CD14-positive monocyte (primary cell): ENCODE measurements around the gene CSH1. TPM values are rescaled to one million over a fixed set of nuclear protein-coding genes. Genes with fewer than 3 reads are reported as not detected.
"Not testable (repeated sequence)": the region's sequence is repeated elsewhere in the genome, so short reads cannot be mapped to it uniquely, and the experiment has no call there.

Experiments used
- DNase-seq, 3 donors: peaks; one replicate each; pipeline ENCODE4 v3.0.0-alpha.2; 2011 to 2022
- H2AFZ ChIP-seq: 2 replicates; pipeline ENCODE4 v1.6.0; 2012; ENCODE audit warnings: mild to moderate bottlenecking, low read depth, low read length, inconsistent platforms; ENCODE audit not compliant: insufficient read depth, poor library complexity, severe bottlenecking
- H3K27ac ChIP-seq, 2 donors: 1 replicate in 1 of 2; 2 replicates in 1 of 2; pipeline ENCODE4 v1.5.1; 2012 to 2013; ENCODE audit warnings: low read length in 2 of 2, control low read depth in 1 of 2, inconsistent platforms in 1 of 2, low read depth in 1 of 2, mild to moderate bottlenecking in 1 of 2
- H3K27me3 ChIP-seq, 2 donors: one replicate each; pipeline versions ENCODE4 v1.6.0 to v1.6.1; 2011 to 2013; ENCODE audit warnings: low read length in 2 of 2; ENCODE audit not compliant: control insufficient read depth in 2 of 2, insufficient read depth in 2 of 2
- H3K36me3 ChIP-seq, 2 donors: replicated peaks in 1 of 2; 1 replicate in 1 of 2; 2 replicates in 1 of 2; pipeline versions ENCODE4 v1.5.1 to v1.6.1; 2012 to 2013; ENCODE audit warnings: low read length in 2 of 2, control low read depth in 1 of 2, inconsistent platforms in 1 of 2, mild to moderate bottlenecking in 1 of 2; ENCODE audit not compliant: insufficient read depth in 2 of 2, control insufficient read depth in 1 of 2
- H3K4me1 ChIP-seq, 2 donors: 1 replicate in 1 of 2; 2 replicates in 1 of 2; pipeline versions ENCODE4 v1.5.1 to v1.6.1; 2012 to 2013; ENCODE audit warnings: low read length in 2 of 2, control low read depth in 1 of 2, inconsistent platforms in 1 of 2, mild to moderate bottlenecking in 1 of 2, moderate library complexity in 1 of 2; ENCODE audit not compliant: insufficient read depth in 2 of 2, control insufficient read depth in 1 of 2
- H3K4me2 ChIP-seq: replicated peaks from 2 replicates; pipeline ENCODE3; 2012; ENCODE audit warnings: low read length, moderate library complexity, mild to moderate bottlenecking; ENCODE audit not compliant: poor library complexity, severe bottlenecking; ENCODE audit errors: extremely low read depth
- H3K4me3 ChIP-seq, 3 experiments: fragments of 200-600 bp in 1 of 3; sonication (generic) in 1 of 3; replicated peaks in 1 of 3; 1 replicate in 2 of 3; 2 replicates in 1 of 3; pipeline ENCODE4 v1.5.1; 2011 to 2013; ENCODE audit warnings: low read length in 3 of 3, mild to moderate bottlenecking in 3 of 3, control low read depth in 2 of 3, low read depth in 2 of 3, inconsistent platforms in 1 of 3, moderate library complexity in 1 of 3
- H3K79me2 ChIP-seq: 2 replicates; pipeline ENCODE4 v1.6.0; 2012; ENCODE audit warnings: mild to moderate bottlenecking, control low read depth, inconsistent platforms, low read length, moderate library complexity; ENCODE audit not compliant: insufficient read depth
- H3K9ac ChIP-seq: 2 replicates; pipeline ENCODE4 v1.6.0; 2017; ENCODE audit warnings: low read length, mild to moderate bottlenecking; ENCODE audit not compliant: insufficient read depth, poor library complexity, severe bottlenecking
- H3K9me3 ChIP-seq, 2 donors: replicated peaks in 1 of 2; 1 replicate in 1 of 2; 2 replicates in 1 of 2; pipeline versions ENCODE4 v1.5.1 to v1.6.1; 2012 to 2013; ENCODE audit warnings: low read length in 2 of 2, control low read depth in 1 of 2; ENCODE audit not compliant: control insufficient read depth in 1 of 2, insufficient read depth in 1 of 2
- H4K20me1 ChIP-seq: 2 replicates; pipeline ENCODE4 v1.6.0; 2012; ENCODE audit warnings: mild to moderate bottlenecking, low read length, control low read depth, moderate library complexity; ENCODE audit not compliant: insufficient read depth
- H3K27ac Mint-ChIP-seq, 7 donors: one replicate each; pipeline ENCODE4 v1.8.0; 2020; ENCODE audit warnings: mild to moderate bottlenecking in 7 of 7, mixed read lengths in 7 of 7, moderate library complexity in 6 of 7, inconsistent platforms in 2 of 7
- H3K27me3 Mint-ChIP-seq, 3 donors: one replicate each; pipeline ENCODE4 v1.8.0; 2021 to 2022; ENCODE audit warnings: low read depth in 3 of 3, mild to moderate bottlenecking in 3 of 3, mixed read lengths in 3 of 3, moderate library complexity in 3 of 3, inconsistent platforms in 1 of 3
- H3K36me3 Mint-ChIP-seq, 2 donors: one replicate each; pipeline ENCODE4 v1.8.0; 2020; ENCODE audit warnings: mixed read lengths in 2 of 2, inconsistent platforms in 1 of 2, mild to moderate bottlenecking in 1 of 2
- H3K4me1 Mint-ChIP-seq: one replicate; pipeline ENCODE4 v1.8.0; 2020; ENCODE audit warnings: mild to moderate bottlenecking, mixed read lengths
- H3K4me3 Mint-ChIP-seq, 2 donors: one replicate each; pipeline ENCODE4 v1.8.0; 2020; ENCODE audit warnings: mild to moderate bottlenecking in 2 of 2, mixed read lengths in 2 of 2, moderate library complexity in 1 of 2
- H3K9me3 Mint-ChIP-seq, 7 donors: one replicate each; pipeline ENCODE4 v1.8.0; 2020 to 2022; ENCODE audit warnings: mixed read lengths in 7 of 7, mild to moderate bottlenecking in 6 of 7, moderate library complexity in 6 of 7, inconsistent platforms in 2 of 7
- WGBS: methylation state at CpG from one replicate; pipeline ENCODE4 v1.1.5; 2013; ENCODE audit warnings: missing lambda C conversion rate; ENCODE audit not compliant: insufficient coverage; 5-methylcytosine and 5-hydroxymethylcytosine counted together
- intact Hi-C, 2 donors: fragments of 100-400 bp; cut with micrococcal nuclease; formaldehyde crosslinking; loops; one replicate each; pipeline versions ENCODE4 v1.15.0 to v1.15.1; 2023
- polyA plus RNA-seq, 3 donors: library from polyadenylated mRNA; depleted of rRNA in 1 of 3; unstranded in 2 of 3; stranded (reverse) in 1 of 3; fragments of 300-500 nt in 2 of 3; fragments of >200 nt in 1 of 3; fragmentation: Illumina TruSeq in 2 of 3; gene quantifications; 1 replicate in 2 of 3; 2 replicates in 1 of 3; pipeline ENCODE4 v1.2.3, GENCODE V29; 2012 to 2021
- TF ChIP-seq, protein P1 (sequence below): fragments of 200-600 bp; IDR thresholded peaks from one replicate; pipeline ENCODE4 v1.8.0; 2022; ENCODE audit warnings: antibody characterized with exemption, mild to moderate bottlenecking

CSH1 gene
- polyA plus RNA-seq, 3 donors: not detected

DNA sequence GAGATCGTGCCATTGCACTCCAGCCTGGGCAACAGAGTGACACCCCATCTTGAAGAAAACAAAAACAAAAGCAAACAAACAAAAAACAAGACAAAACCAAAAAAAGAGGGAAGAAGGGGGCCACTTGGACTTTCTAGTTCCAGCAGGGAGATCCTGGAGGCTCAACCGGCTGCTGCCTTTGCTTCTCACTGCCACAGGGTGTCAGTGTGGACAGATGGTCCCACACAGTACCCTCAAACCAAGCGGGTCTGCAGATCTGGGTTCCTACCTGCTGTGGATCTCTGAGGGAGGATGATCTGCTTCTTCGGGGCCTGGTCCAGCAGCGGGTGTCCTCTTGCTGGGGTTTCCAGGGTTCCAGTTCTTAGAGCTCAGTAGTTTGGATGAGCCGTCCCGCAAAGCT is 29.7 kb downstream of the CSH1 start:
- H2AFZ ChIP-seq, H3K9me3 ChIP-seq, H3K4me2 ChIP-seq, intact Hi-C loops, H3K4me3 ChIP-seq, H3K36me3 ChIP-seq, H3K27ac ChIP-seq, H3K79me2 ChIP-seq, H3K9ac ChIP-seq, H3K4me1 ChIP-seq, H3K27me3 Mint-ChIP-seq, H3K4me3 Mint-ChIP-seq, H3K36me3 Mint-ChIP-seq, DNase-seq, H4K20me1 ChIP-seq, H3K9me3 Mint-ChIP-seq, H3K27me3 ChIP-seq: not testable (repeated sequence)
- Mint-ChIP-seq H3K4me1 (peaks cover 14% of the 10 kb centered on the region), H3K27ac (peak overlapping the region in 1 of 7 donors; percentile 50)
- no CpG with 5 or more reads among the region's 7 CpGs for WGBS

- no peaks in the 10 kb centered on the region for H3K9me3 Mint-ChIP-seq
- TF ChIP-seq, protein P1, sequence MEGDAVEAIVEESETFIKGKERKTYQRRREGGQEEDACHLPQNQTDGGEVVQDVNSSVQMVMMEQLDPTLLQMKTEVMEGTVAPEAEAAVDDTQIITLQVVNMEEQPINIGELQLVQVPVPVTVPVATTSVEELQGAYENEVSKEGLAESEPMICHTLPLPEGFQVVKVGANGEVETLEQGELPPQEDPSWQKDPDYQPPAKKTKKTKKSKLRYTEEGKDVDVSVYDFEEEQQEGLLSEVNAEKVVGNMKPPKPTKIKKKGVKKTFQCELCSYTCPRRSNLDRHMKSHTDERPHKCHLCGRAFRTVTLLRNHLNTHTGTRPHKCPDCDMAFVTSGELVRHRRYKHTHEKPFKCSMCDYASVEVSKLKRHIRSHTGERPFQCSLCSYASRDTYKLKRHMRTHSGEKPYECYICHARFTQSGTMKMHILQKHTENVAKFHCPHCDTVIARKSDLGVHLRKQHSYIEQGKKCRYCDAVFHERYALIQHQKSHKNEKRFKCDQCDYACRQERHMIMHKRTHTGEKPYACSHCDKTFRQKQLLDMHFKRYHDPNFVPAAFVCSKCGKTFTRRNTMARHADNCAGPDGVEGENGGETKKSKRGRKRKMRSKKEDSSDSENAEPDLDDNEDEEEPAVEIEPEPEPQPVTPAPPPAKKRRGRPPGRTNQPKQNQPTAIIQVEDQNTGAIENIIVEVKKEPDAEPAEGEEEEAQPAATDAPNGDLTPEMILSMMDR: no peak
- H3K9ac ChIP-seq: no peak overlapping the region
- H3K36me3 Mint-ChIP-seq: no peaks in the 10 kb centered on the region
- intact Hi-C loops: no loop called here
- no peak overlapping the region for H3K27ac ChIP-seq
- H2AFZ ChIP-seq: no peak overlapping the region
- H3K4me3 Mint-ChIP-seq: no peak overlapping the region
- no peaks in the 10 kb centered on the region for H3K27me3 ChIP-seq
- peaks cover 0 to 8% (median 6%) of the 10 kb centered on the region in 3 donors for H3K27me3 Mint-ChIP-seq
- 95% methylated on average over 2 of the region's 3 CpGs for WGBS
- no peak for DNase-seq
- H3K79me2 ChIP-seq: no peaks in the 10 kb centered on the region
- H3K36me3 ChIP-seq: no peaks in the 10 kb centered on the region
- no peak overlapping the region for H3K27ac Mint-ChIP-seq
- no peaks in the 10 kb centered on the region for H3K4me1 ChIP-seq
- no peak overlapping the region for H3K4me2 ChIP-seq
- H3K9me3 ChIP-seq: no peaks in the 10 kb centered on the region
- no peaks in the 10 kb centered on the region for H4K20me1 ChIP-seq
- no peak overlapping the region for H3K4me3 ChIP-seq
- H3K4me1 Mint-ChIP-seq: no peaks in the 10 kb centered on the region
Measured at GRCh38 chr17:63859257-63859656, 37.1 kb downstream of the CSH1 start.

DNA sequence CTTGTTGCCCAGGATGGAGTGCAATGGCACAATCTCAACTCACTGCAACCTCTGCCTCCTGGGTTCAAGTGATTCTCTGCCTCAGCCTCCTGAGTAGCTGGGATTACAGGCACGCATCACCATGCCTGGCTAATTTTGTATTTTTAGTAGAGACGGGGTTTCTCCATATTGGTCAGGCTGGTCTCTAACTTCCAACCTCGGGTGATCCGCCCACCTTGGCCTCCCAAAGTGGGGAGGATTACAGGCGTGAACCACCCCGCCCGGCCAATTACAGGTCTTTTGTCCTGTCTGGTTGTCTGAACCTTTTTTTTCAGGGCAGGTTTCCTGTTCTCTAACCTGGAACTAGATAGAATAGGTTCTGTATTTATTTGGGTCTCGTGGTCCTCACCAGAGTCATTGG is 39.9 kb downstream of the CSH1 start:
- WGBS: 95% methylated on average over 6 of the region's 8 CpGs
- H3K36me3 Mint-ChIP-seq, H2AFZ ChIP-seq, H3K79me2 ChIP-seq, H3K9ac ChIP-seq, DNase-seq, H3K9me3 ChIP-seq, H3K4me1 ChIP-seq, H4K20me1 ChIP-seq, H3K9me3 Mint-ChIP-seq, H3K27ac ChIP-seq, H3K4me1 Mint-ChIP-seq, H3K27me3 ChIP-seq, H3K36me3 ChIP-seq, H3K4me2 ChIP-seq, H3K4me3 Mint-ChIP-seq, H3K27ac Mint-ChIP-seq, H3K4me3 ChIP-seq, intact Hi-C loops: not testable (repeated sequence)
- H3K27me3 Mint-ChIP-seq: peaks cover 0 to 10% (median 7%) of the 10 kb centered on the region in 3 donors
